HG03378 (cell line): Measurements from ENCODE around the gene UPP1.

Source experiments
- ATAC-seq: cut with Tn5 transposase; IDR thresholded peaks from one replicate; pipeline ENCODE4 v1.9.1; 2021; ENCODE audit warnings: mild to moderate bottlenecking, moderate library complexity; ENCODE audit not compliant: unreplicated experiment

UPP1 gene

DNA sequence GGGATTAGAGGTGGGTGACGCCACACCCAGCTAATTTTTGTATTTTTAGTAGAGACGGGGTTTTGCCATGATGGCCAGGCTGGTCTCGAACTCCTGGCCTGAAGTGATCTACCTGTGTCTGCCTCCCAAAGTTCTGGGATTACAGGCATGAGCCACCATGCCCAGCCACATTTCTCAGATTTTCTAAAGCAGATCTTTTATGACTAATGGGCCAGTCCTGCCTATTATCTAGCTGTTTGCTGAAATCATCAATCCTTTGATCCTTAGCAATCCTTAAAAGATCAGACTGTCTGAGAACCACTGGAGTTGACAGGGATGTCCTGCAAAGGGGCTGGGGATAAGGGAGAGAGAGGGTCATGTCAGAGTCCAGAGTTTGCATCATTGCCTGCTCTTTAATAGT lies 61.0 kb downstream of the UPP1 start:
- no peak for ATAC-seq

GRCh38 chr7:48154792-48155413 lies 65.8 kb downstream of the UPP1 start:
- ATAC-seq: no peak
